ENCODE data around the gene LINGO3.
A peak's percentile ranks its signal among the peaks of the same experiment; 100 is the strongest.

The LINGO3 gene

DNA sequence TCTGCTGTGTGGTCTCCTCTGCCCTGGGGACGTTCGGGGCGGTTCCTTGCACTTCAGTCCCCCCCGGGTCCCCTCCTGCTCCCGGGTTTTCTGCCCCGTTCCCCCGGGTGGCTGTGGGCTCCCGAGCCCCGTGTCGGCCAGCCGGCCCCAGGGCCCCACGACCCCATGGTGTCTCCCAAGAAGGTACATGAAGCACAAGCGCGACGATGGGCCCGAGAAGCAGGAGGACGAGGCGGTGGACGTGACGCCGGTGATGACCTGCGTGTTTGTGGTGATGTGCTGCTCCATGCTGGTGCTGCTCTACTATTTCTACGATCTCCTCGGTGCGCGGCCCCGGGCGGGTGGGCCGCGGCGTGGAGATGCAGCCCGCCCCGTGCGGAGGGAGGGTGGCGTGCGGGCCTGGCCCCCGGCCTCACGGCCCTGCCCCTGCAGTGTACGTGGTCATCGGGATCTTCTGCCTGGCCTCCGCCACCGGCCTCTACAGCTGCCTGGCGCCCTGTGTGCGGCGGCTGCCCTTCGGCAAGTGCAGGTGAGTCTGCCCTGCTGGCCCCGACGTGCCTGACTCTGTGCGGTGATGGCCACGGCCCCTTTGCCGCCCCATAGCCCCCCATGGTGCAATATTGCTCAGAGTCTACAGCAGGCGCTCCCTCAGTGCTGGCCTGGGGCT lies 31.8 kb upstream of the LINGO3 start:
- DNase-seq, result no peak

DNA sequence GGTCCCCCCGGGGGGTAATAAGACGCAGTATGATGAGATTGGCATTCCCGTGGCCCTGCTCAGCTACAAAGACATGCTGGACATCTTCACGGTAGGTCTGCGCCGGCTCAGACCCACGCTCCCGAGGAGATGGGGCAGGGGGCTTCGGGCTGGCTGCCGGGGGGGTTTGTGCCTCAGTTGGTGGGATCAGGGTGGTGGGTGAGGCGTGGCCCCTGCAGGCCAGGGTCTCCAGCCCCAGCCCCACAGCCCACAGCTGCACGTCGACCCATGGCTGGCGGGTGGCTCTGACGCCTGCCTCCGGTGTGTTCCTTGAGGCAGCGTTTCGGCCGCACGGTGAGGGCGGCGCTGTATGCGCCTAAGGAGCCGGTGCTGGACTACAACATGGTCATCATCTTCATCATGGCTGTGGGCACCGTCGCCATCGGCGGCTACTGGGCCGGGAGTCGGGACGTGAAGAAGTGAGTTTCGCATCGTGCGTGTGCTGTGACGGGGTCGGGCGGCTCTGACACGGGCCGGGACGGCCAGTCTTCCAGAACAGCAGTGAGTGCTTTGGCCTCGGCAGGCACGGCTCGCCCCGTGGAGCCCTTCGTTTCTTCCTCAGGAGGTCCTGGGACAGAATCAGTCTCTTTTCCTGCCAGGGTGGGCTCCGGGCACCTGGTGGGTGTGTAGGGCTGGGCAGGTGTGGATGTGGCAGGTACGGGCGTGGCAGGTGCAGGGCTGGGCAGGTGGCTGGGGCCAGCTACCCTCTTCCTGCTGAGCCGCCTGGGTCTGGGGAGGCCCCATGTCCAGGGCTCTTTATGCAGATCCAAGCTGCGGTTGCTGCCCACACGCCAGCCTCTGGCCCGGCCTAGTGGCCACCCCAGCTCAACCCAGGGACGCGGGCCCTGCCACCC lies 31.0 kb upstream of the LINGO3 start:
- no peak for DNase-seq

- DNase-seq, result no peak
Measured at GRCh38 chr19:2338055-2338615, 30.2 kb upstream of the LINGO3 start.

- no peak for DNase-seq
Measured at GRCh38 chr19:2337329-2337707, 29.4 kb upstream of the LINGO3 start.

- DNase-seq, result no peak
Measured at GRCh38 chr19:2336528-2337328, 28.8 kb upstream of the LINGO3 start.

DNA sequence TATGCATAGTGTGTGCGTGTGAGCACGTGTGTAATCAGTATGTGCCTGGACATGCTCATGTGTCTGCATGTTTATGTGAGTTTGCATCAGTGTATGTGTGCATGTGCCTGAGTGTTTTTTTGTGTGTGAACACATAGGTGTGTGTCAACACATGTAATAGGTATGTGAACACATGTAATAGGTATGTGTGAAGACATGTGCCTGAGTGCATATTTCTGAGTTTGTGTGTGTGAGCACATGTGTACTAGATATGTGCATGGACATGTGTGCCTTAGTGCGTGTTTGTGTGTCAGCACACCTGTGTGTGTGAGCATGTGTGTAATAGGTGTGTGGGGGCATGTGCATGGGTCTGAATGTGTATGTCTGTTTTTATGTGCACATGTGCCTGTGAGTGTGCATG lies 27.9 kb upstream of the LINGO3 start:
- no peak for DNase-seq

- DNase-seq, result no peak
Measured at GRCh38 chr19:2334986-2335846, 27.3 kb upstream of the LINGO3 start.

GRCh38 chr19:2334426-2334825 lies 26.5 kb upstream of the LINGO3 start:
- no peak for DNase-seq

DNA sequence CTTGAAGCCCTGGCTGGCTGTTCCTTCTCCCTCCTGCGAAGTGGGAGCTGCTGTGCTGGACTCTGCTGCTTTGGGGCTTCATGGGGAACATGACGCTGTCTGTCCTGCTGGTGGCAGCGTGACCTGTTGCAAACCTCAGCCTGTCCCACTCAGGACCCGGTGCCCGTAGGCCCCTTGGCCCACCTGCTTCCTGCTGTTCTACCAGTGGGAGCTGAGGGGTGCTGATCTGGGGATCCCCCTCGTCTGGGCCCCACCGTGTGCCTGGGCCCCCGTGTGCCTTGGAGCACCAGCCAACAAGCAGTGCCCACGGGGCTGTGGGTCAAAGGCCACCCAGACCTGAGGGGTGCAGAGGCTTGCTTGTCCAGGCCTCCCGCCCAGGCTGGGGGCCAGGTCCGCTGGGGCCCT lies 25.9 kb upstream of the LINGO3 start:
- DNase-seq, result no peak

- no peak for DNase-seq
Measured at GRCh38 chr19:2333027-2333806, 25.3 kb upstream of the LINGO3 start.

DNA sequence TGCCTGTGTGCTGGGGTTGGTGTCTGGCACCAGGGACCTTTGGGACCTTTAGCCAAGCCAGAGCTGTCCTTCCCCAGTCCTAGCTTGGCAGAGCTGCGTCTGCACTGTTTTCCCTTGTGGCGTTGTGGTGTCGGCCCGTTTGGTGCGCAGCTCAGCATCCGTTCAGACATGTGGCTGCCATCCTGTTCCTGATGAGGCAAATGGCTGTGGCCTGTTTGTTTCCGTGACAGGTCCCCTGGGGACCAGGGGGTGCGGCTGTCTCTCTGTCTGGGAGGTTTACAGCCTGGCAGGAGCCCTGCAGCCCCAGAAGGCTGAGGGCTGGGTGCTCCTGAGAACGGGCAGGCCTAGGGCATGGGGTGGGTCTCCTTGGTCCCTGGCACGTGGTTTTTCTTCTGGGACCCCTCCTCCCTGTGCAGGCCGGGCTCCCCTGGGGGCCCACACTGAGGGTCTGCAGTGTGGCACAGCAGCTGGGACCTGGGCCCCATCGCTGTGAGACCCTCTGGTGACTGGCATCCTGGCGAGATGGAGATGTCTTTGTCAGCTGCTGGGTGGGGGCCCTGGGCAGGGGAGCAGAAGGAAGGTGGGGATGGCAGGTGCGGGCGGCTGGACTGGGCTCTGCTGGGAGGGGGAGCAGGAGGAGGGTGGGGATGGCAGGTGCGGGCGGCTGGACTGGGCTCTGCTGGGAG lies 24.5 kb upstream of the LINGO3 start:
- no peak for DNase-seq

DNA sequence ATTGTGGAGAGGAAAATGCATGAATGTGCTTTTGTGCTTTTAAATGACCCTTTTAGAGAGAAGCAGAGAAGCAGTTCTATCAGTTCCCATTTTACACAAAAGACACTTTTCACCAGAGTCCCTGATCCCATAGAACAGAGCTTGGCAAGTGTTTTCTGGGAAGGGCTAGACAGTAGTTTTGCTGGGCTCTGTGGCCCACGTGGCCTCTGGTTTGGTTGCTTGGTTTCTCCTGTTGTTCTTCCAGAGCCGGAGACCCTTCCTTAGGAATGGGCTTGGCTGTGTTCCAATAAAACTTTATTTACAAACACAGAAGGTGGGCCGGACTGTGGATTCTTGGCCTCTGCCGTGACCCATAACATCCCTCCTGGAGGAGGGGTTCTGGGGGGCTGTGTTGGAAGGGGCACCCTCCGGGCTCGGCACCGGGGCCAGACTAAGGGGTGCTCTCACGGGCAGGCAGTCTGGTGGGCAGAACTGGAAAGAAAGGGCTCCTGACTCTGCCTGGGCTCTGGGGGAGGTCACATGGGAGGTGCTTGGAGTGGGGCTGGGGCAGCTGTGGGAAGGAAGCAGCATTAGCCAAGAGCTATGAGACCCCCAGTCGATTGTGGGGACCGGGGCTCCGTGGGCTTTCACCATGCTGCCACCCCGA lies 23.8 kb upstream of the LINGO3 start:
- no peak for DNase-seq

DNA sequence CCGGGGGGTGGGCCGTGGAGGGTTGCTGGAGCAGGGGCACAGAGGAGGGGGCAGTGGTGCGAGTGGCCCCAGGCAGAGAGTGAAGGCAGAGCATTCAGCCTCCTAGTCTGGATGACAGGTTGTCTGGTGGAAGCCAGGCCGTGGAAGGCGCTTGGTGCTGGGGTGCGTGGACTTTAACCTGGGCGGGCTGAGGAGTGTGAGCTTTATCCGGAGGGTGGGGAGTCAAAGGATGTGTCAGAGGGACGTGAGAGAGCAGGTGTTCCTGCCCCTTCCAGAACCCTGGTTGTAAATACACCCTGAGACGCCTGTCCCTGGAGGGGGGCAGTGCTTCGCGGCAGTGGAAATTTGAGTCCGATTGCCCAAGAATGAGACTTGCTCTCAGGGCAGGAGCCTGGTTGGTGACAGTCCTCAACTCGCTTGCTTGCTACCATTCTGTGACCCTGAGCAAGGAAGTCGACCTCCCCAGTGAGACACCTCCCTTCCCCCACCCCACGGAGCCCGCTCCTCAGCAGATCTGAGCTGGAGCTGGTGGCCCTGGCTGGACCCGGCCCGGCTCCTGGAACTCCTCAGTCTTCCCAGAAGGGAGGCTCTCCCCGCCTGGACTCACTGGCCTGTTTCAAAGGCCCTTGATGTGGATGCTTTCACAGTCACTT lies 22.8 kb upstream of the LINGO3 start:
- no peak for DNase-seq

DNA sequence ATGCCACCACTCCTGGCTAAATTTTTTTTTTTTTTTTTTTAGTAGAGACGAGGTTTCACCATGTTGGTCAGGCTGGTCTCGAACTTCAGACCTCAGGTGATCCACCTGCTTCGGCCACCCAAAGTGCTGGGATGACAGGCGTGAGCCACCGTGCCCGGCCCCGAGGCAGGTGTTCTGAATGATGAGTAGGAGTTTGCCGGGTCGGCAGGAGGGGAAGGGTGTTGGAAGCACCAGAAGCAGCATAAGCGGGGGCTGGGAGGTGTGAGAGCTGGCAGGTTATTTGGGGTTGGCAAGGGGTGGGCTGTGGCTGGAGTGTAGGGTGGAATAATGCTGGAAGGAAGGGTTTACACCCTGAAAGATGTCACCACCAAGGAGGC lies 22.3 kb upstream of the LINGO3 start:
- no peak for DNase-seq

DNA sequence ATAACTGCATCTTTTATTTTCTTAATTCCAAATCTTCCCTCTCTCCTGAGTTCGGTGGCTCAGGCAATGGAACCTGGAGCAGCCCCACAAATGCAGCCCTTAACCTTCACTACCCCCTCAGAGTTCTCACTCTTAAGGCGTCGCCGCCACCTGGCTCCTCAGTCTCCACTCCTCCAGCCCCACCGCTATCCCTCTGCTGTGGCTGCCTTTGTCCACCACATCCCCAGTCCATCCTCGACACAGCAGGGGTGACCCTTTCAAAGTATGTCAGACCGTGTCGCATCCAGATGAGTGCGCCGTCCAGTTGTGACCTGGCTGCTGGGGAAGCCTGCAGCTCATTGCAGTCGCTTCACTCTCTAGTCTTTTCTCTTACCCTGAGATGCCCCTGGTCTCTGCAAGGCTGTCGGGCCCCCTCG lies 21.6 kb upstream of the LINGO3 start:
- DNase-seq, result no peak

DNA sequence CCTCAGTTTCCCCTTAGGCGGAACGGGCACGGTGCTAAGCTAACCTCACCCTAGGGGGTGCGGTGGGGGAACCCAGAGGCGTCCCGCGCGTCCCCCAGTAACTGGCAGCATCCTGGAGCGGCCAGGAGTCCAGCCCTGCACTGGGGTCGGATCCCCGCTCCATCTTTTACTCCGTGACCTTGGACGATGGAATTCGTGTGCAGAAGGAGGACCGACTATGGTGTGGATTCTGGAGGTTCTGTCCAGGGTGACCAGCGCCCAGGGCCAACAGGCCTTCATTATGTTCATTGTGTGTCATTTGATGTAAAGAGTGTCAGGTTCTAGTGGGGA lies 21.2 kb upstream of the LINGO3 start:
- no peak for DNase-seq

DNA sequence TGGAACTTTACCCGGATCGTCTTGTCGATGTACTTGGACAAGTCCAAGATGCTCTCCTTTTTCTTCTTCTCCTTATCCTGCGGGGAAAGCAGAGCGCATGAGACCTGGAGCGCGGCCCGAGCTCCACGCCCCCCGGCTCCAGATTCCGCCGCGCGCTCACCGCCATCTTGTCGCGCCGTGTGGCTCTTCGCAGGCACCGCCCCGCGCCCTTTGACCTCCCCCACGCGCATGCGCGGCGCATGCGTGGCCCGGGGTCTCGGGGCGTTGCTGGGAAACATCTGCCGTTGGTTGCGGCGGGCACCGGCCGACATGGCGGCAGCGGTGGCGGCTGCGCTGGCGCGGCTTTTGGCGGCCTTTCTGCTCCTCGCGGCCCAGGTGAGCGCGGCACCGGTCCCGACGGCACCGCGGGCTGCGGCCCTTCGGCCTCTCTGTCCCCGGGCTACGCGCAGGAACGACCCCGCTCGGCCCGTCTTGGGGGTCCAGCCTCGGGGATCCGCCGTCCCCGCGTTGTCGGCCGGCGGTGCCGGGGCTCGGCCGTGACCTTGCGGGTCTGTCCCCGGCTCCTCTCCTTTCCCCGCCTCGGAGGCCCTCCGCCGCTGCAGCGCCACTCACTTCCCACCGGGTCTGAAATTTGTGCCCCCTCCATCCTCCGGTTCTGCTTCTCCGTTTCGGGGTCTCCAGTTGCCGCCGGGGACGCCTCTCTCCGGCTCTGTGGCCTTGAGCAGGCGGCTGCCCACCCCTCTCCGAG lies 20.6 kb upstream of the LINGO3 start, which contains the start of the genes LSM7 and SPPL2B:
LSM7 (minus strand) TSS at position 186 of the 748 bp plus-strand sequence; CDS start at position 166, 20 bp downstream.
SPPL2B (plus strand) TSS at position 284 of the 748 bp plus-strand sequence; CDS start at position 310, 26 bp downstream.
- DNase-seq, result peak; percentile 65 to 89

GRCh38 chr19:2327773-2328400 lies 19.9 kb upstream of the LINGO3 start:
- DNase-seq, result no peak
